ENCODE data around the gene IGHMBP2. TPM values are rescaled to one million over a fixed set of nuclear protein-coding genes. Genes with fewer than 3 reads are reported as not detected.

Gene IGHMBP2
- total and polyA plus RNA-seq, 2 of the 8 experiments (the other 6 are each of a cell fraction or from before 2014, with no cell fraction given), result 8.4 to 17.6 TPM

- Histone ChIP-seq H2AFZ (ENCODE audit: low read length) (0 out of 2 replicates have a peak overlapping the region, but pooled peaks have one; percentile 74), H4K20me1 (replicated peaks in 1 of 2; ENCODE audit: control insufficient read depth in 1 of 2, insufficient read depth in 2 of 2, low read length in 2 of 2) (no peaks in the 10 kb centered on the region), H3K27me3 (replicated peaks in 1 of 4; ENCODE audit: control insufficient read depth in 3 of 4, extremely low read depth in 1 of 4, insufficient read depth in 3 of 4, low read length in 3 of 4) (peaks cover 5 to 27% (median 14%) of the 10 kb centered on the region in 4 experiments; a peak in 6 of 7 replicates), H3K9ac (replicated peaks in 1 of 4; ENCODE audit: extremely low read depth in 1 of 4, low read depth in 3 of 4, low read length in 3 of 4) (no peak overlapping the region), H2BK15ac (ENCODE audit: low read length) (no peak overlapping the region), H3K18ac (ENCODE audit: extremely low read depth, low read length) (peak overlapping the region; percentile 68), H3K56ac (replicated peaks; ENCODE audit: insufficient read length, low read depth, low read length) (no peak overlapping the region), H3K4me3 (ENCODE audit: extremely low read depth in 1 of 4, insufficient read depth in 2 of 4, low read depth in 3 of 4, low read length in 4 of 4) (peak overlapping the region; percentile 59 to 84 (median 70)), H2BK120ac (replicated peaks; ENCODE audit: low read depth, low read length) (no peak overlapping the region), H3K9me3 (ENCODE audit: insufficient read depth in 2 of 2, low read depth in 1 of 2, low read length in 1 of 2) (no peaks in the 10 kb centered on the region), H3K27ac (ENCODE audit: low read depth, low read length) (no peak overlapping the region), H2BK20ac (ENCODE audit: low read length) (no peak overlapping the region), H4K8ac (ENCODE audit: extremely low read depth, insufficient read depth, low read length) (peak overlapping the region; percentile 11; the same call in 1 of the 2 replicates), H3K14ac (ENCODE audit: insufficient read length) (no peak overlapping the region), H2AK5ac (ENCODE audit: low read depth, low read length) (no peak overlapping the region), H4K91ac (replicated peaks; ENCODE audit: insufficient read length, low read length) (no peak overlapping the region), H3K4ac (replicated peaks; ENCODE audit: insufficient read length, low read depth, low read length) (no peak overlapping the region), H3K79me1 (ENCODE audit: low read depth, low read length) (no peaks in the 10 kb centered on the region), H3K23ac (ENCODE audit: insufficient read length) (no peak overlapping the region), H3K79me2 (ENCODE audit: control insufficient read depth in 1 of 2, insufficient read depth in 2 of 2, low read length in 2 of 2) (no peaks in the 10 kb centered on the region), H2BK5ac (ENCODE audit: low read depth, low read length) (no peak overlapping the region), H3K4me2 (ENCODE audit: insufficient read depth in 1 of 2, low read depth in 2 of 2, low read length in 2 of 2) (peak overlapping the region; percentile 78 to 81), H3K4me1 (replicated peaks in 1 of 4; ENCODE audit: control insufficient read depth in 3 of 4, insufficient read depth in 4 of 4, low read length in 3 of 4) (peaks cover 0 to 6% (median 1%) of the 10 kb centered on the region in 4 experiments; a peak in 3 of 7 replicates), H3K36me3 (ENCODE audit: control insufficient read depth in 2 of 4, insufficient read depth in 4 of 4, low read length in 3 of 4) (no peaks in the 10 kb centered on the region), H2BK12ac (ENCODE audit: low read depth, low read length) (0 out of 2 replicates have a peak overlapping the region, but pooled peaks have one; percentile 17), H3K23me2 (ENCODE audit: low read depth, low read length) (peaks cover 11% of the 10 kb centered on the region; the same call in 1 of the 2 replicates), H4K5ac (ENCODE audit: insufficient read length, low read depth, low read length) (no peak overlapping the region)
- FAIRE-seq (no peak), DNase-seq (ENCODE audit: low read depth in 1 of 2, low spot score in 2 of 2) (peak in 1 of 2 experiments; percentile 70)
- ChIA-PET POLR2A (ENCODE audit: partially characterized antibody) (interaction anchor here (0.6 to 3.2 kb wide), 5 partner anchors 11 to 731 kb away, joined by 3 to 10 read pairs (median 3); partner anchors contain the start of gene CPT1A), CTCF (ENCODE audit: partially characterized antibody) (interaction anchor here (2.3 kb wide), 1 partner anchor 12 kb away, joined by 11 read pairs; no protein-coding TSS in a partner anchor)
- 11% methylated on average over 24 of the region's 62 CpGs; no CpG with 5 or more reads in 1 of the 2 experiments for WGBS, 2 experiments (ENCODE audit: extremely low coverage in 1 of 2, insufficient coverage in 1 of 2, insufficient read length in 1 of 2, insufficient replicate concordance in 2 of 2, low coverage in 1 of 2, low lambda C conversion rate in 2 of 2, missing lambda C conversion rate in 1 of 2)
- TF ChIP-seq ASH2L (IDR thresholded peaks at IDR 0.05; ENCODE audit: low read length) (peak; percentile 32), GABPA (IDR thresholded peaks at IDR 0.05; ENCODE audit: borderline replicate concordance, insufficient read depth, low read length) (peak; percentile 19; the same call in 1 of the 2 replicates), EP300 (IDR thresholded peaks at IDR 0.05; ENCODE audit: borderline replicate concordance in 1 of 2, low read depth in 2 of 2, low read length in 2 of 2) (no peak), KDM4A (IDR thresholded peaks at IDR 0.05; ENCODE audit: low read depth, low read length, severe bottlenecking) (peak; percentile 73), SUZ12 (IDR thresholded peaks at IDR 0.05; ENCODE audit: low read length) (peak; percentile 41; the same call in 1 of the 2 replicates), RBBP5 (IDR thresholded peaks at IDR 0.05; ENCODE audit: borderline replicate concordance, low read depth, low read length) (peak; percentile 84; the same call in 1 of the 2 replicates), CHD2 (IDR thresholded peaks at IDR 0.05; ENCODE audit: low read length) (no peak)
Observed at GRCh38 chr11:68855205-68855981, 48.3 kb upstream of the IGHMBP2 start.

Measured in H1 (cell line).